HEK293 (cell line): ENCODE results near the gene LZTFL1.

Experiments
- GLI4 ChIP-seq: fragments of 450-650 bp; formaldehyde crosslinking; IDR thresholded peaks from 2 replicates; pipeline ENCODE4 v1.5.1; 2016; ENCODE audit warnings: missing biosample characterization, missing genetic modification characterization
- OSR2 ChIP-seq: fragments of 450-650 bp; formaldehyde crosslinking; IDR thresholded peaks from 2 replicates; pipeline ENCODE4 v1.5.1; 2016; ENCODE audit warnings: missing biosample characterization, missing genetic modification characterization
- ZBTB8A ChIP-seq: fragments of 450-650 bp; formaldehyde crosslinking; IDR thresholded peaks from 2 replicates; pipeline ENCODE4 v1.5.1; 2016; ENCODE audit warnings: missing biosample characterization, missing genetic modification characterization
- ZNF501 ChIP-seq: fragments of 450-650 bp; formaldehyde crosslinking; IDR thresholded peaks from 2 replicates; pipeline ENCODE4 v1.5.1; 2016; ENCODE audit warnings: missing biosample characterization, missing genetic modification characterization
- TF ChIP-seq, protein P1 (sequence below): fragments of 450-650 bp; formaldehyde crosslinking; conservative IDR thresholded peaks from 2 replicates; pipeline ENCODE4 v1.5.1; 2016; ENCODE audit warnings: low read depth, missing biosample characterization, missing genetic modification characterization
- TF ChIP-seq, protein P2 (sequence below): fragments of 450-650 bp; formaldehyde crosslinking; IDR thresholded peaks from 2 replicates; pipeline ENCODE4 v1.5.1; 2016; ENCODE audit warnings: missing biosample characterization, missing genetic modification characterization
- TF ChIP-seq, protein P3 (sequence below): fragments of 450-650 bp; formaldehyde crosslinking; optimal IDR thresholded peaks from 2 replicates; pipeline ENCODE3; 2016; ENCODE audit warnings: missing biosample characterization, mild to moderate bottlenecking, missing genetic modification characterization

DNA sequence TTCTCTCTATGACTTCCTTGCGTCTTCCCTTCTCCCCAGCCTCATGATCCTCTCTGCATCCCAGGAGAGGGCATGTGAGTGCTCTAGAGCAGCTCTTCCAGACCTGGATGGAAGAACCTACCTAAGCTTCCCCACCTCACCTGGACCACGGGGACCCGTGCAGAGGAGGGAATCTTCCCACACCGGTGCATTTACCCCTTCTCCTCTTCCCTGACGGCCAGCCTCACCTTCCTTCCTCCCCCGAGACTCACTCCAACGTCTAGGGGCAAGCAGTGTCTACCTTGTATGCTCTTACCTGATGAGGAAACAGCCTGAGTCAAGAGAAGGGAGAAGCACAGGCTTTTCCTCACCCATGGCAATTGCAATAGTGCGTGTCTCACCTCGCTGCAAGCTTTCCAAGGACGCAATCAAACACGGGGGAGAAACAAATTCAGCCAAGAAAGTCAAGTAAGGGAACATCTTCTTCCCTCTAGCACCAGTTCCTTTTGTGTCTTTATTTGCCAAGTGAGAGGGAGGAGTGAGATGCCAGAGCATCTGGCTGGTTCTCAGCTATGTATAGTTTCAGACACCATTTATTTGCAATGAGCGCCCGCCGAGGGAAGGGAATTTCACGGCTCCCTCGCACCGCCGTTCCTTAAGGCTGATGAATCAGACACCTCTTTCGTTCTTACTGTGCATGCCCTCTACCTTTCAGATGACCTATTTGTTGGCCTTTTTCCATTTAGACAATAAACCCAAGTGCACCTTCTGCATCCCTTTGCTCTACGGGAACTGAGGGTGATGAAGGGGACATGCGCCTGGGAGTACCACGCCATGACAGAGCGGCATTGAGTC lies 42.7 kb upstream of the LZTFL1 start:
- TF ChIP-seq, protein P1, sequence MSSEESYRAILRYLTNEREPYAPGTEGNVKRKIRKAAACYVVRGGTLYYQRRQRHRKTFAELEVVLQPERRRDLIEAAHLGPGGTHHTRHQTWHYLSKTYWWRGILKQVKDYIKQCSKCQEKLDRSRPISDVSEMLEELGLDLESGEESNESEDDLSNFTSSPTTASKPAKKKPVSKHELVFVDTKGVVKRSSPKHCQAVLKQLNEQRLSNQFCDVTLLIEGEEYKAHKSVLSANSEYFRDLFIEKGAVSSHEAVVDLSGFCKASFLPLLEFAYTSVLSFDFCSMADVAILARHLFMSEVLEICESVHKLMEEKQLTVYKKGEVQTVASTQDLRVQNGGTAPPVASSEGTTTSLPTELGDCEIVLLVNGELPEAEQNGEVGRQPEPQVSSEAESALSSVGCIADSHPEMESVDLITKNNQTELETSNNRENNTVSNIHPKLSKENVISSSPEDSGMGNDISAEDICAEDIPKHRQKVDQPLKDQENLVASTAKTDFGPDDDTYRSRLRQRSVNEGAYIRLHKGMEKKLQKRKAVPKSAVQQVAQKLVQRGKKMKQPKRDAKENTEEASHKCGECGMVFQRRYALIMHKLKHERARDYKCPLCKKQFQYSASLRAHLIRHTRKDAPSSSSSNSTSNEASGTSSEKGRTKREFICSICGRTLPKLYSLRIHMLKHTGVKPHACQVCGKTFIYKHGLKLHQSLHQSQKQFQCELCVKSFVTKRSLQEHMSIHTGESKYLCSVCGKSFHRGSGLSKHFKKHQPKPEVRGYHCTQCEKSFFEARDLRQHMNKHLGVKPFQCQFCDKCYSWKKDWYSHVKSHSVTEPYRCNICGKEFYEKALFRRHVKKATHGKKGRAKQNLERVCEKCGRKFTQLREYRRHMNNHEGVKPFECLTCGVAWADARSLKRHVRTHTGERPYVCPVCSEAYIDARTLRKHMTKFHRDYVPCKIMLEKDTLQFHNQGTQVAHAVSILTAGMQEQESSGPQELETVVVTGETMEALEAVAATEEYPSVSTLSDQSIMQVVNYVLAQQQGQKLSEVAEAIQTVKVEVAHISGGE: no peak
- TF ChIP-seq GLI4 (tag by site-specific recombination) (no peak), ZBTB8A (no peak), ZNF501 (tag by site-specific recombination) (no peak), OSR2 (no peak)
- TF ChIP-seq, protein P2, sequence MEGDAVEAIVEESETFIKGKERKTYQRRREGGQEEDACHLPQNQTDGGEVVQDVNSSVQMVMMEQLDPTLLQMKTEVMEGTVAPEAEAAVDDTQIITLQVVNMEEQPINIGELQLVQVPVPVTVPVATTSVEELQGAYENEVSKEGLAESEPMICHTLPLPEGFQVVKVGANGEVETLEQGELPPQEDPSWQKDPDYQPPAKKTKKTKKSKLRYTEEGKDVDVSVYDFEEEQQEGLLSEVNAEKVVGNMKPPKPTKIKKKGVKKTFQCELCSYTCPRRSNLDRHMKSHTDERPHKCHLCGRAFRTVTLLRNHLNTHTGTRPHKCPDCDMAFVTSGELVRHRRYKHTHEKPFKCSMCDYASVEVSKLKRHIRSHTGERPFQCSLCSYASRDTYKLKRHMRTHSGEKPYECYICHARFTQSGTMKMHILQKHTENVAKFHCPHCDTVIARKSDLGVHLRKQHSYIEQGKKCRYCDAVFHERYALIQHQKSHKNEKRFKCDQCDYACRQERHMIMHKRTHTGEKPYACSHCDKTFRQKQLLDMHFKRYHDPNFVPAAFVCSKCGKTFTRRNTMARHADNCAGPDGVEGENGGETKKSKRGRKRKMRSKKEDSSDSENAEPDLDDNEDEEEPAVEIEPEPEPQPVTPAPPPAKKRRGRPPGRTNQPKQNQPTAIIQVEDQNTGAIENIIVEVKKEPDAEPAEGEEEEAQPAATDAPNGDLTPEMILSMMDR (tag by site-specific recombination): no peak
- TF ChIP-seq, protein P3, sequence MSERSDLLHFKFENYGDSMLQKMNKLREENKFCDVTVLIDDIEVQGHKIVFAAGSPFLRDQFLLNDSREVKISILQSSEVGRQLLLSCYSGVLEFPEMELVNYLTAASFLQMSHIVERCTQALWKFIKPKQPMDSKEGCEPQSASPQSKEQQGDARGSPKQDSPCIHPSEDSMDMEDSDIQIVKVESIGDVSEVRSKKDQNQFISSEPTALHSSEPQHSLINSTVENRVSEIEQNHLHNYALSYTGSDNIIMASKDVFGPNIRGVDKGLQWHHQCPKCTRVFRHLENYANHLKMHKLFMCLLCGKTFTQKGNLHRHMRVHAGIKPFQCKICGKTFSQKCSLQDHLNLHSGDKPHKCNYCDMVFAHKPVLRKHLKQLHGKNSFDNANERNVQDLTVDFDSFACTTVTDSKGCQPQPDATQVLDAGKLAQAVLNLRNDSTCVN: no peak
